Right atrium auricular region (tissue), 2 donors: ENCODE data around the gene MYH7. TPM values are rescaled to one million over a fixed set of nuclear protein-coding genes. Genes with fewer than 3 reads are reported as not detected.
A peak's percentile ranks its signal among the peaks of the same experiment; 100 is the strongest.
"Not testable (repeated sequence)": the region's sequence is repeated elsewhere in the genome, so short reads cannot be mapped to it uniquely, and the experiment has no call there.

ENCODE experiments used
- DNase-seq: peaks from one replicate; pipeline ENCODE4 v3.0.0-alpha.2; 2019; ENCODE audit warnings: low spot score
- H3K27ac ChIP-seq, 2 donors: fragments of 200-600 bp; sonication (generic); 1 replicate in 1 of 2; 2 replicates in 1 of 2; pipeline ENCODE4 v1.5.1; 2016 to 2019
- H3K27me3 ChIP-seq, 2 donors: fragments of 200-600 bp; sonication (generic); one replicate each; pipeline versions ENCODE4 v1.5.1 to v1.6.0; 2017 to 2019
- H3K36me3 ChIP-seq: fragments of 200-600 bp; sonication (generic); one replicate; pipeline ENCODE4 v1.5.1; 2016
- H3K4me1 ChIP-seq, 2 donors: fragments of 200-600 bp; sonication (generic); one replicate each; pipeline versions ENCODE4 v1.5.1 to v1.6.0; 2017 to 2019
- H3K4me3 ChIP-seq, 2 donors: fragments of 200-600 bp; sonication (generic); 1 replicate in 1 of 2; 2 replicates in 1 of 2; pipeline ENCODE4 v1.5.1; 2017 to 2019; ENCODE audit warnings: mild to moderate bottlenecking in 1 of 2, moderate library complexity in 1 of 2
- H3K9me3 ChIP-seq, 2 donors: fragments of 200-600 bp; sonication (generic); one replicate each; pipeline ENCODE4 v1.5.1; 2019
- CTCF ChIP-seq, 2 donors: fragments of 200-600 bp; sonication (generic); IDR thresholded peaks; one replicate each; pipeline ENCODE4 v1.5.1; 2019; ENCODE audit warnings: antibody characterized with exemption in 2 of 2
- total RNA-seq, 2 donors: library from RNA; depleted of rRNA; stranded (reverse); fragments of >200 nt; gene quantifications; one replicate each; pipeline ENCODE4 v1.1.0, GENCODE V29; 2016

MYH7 gene
- total RNA-seq, 2 donors from 2014 or later, result 1,082 to 4,592 TPM

GRCh38 chr14:23402296-23403138, 32.9 kb downstream of the MYH7 start:
- Histone ChIP-seq H3K4me3 (peak overlapping the region; percentile 61 to 82), H3K4me1 (no peaks in the 10 kb centered on the region), H3K36me3 (peaks cover 98% of the 10 kb centered on the region), H3K27me3 (no peaks in the 10 kb centered on the region), H3K9me3 (no peaks in the 10 kb centered on the region), H3K27ac (peak overlapping the region; percentile 81 to 91)
- no peak for DNase-seq
- TF ChIP-seq CTCF (IDR thresholded peaks at IDR 0.05), result no peak

- no peaks in the 10 kb centered on the region for H3K4me1 ChIP-seq
- peaks cover 98% of the 10 kb centered on the region for H3K36me3 ChIP-seq
- no peaks in the 10 kb centered on the region for H3K27me3 ChIP-seq
- no peak for TF ChIP-seq CTCF (IDR thresholded peaks at IDR 0.05)
- no peak for DNase-seq
- H3K27ac ChIP-seq, result peak overlapping the region; percentile 81 to 91
- no peaks in the 10 kb centered on the region for H3K9me3 ChIP-seq
- peak overlapping the region; percentile 61 to 82 for H3K4me3 ChIP-seq
Observed at GRCh38 chr14:23401291-23401690, 34.2 kb downstream of the MYH7 start.

- not testable (repeated sequence) for DNase-seq, H3K4me1 ChIP-seq, H3K9me3 ChIP-seq, H3K27me3 ChIP-seq
- H3K27ac ChIP-seq, result peak overlapping the region; percentile 81 to 91
- peak overlapping the region; percentile 61 to 82 for H3K4me3 ChIP-seq
- peaks cover 98% of the 10 kb centered on the region for H3K36me3 ChIP-seq
Observed at GRCh38 chr14:23400496-23401149, 34.8 kb downstream of the MYH7 start.

- peak overlapping the region; percentile 67 to 81 for H3K27ac ChIP-seq
- peak overlapping the region; percentile 61 to 82 for H3K4me3 ChIP-seq
Observed at GRCh38 chr14:23399591-23399990, 35.9 kb downstream of the MYH7 start.

GRCh38 chr14:23399136-23399535, 36.3 kb downstream of the MYH7 start:
- no peak for TF ChIP-seq CTCF (IDR thresholded peaks at IDR 0.05)
- Histone ChIP-seq H3K4me3 (peak overlapping the region; percentile 61 to 82), H3K9me3 (no peaks in the 10 kb centered on the region), H3K36me3 (peaks cover 98% of the 10 kb centered on the region), H3K27me3 (no peaks in the 10 kb centered on the region), H3K4me1 (no peaks in the 10 kb centered on the region), H3K27ac (peak overlapping the region; percentile 67 to 69)
- no peak for DNase-seq

More at GRCh38 chr14:23399591-23399990, 35.9 kb downstream of the MYH7 start:
- TF ChIP-seq CTCF (IDR thresholded peaks at IDR 0.05), result no peak
- Histone ChIP-seq H3K4me1 (no peaks in the 10 kb centered on the region), H3K9me3 (no peaks in the 10 kb centered on the region), H3K36me3 (peaks cover 98% of the 10 kb centered on the region), H3K27me3 (no peaks in the 10 kb centered on the region)
- DNase-seq, result no peak

- DNase-seq, result no peak
- Histone ChIP-seq H3K36me3 (peaks cover 98% of the 10 kb centered on the region), H3K4me3 (peak overlapping the region; percentile 61 to 82), H3K4me1 (no peaks in the 10 kb centered on the region), H3K9me3 (no peaks in the 10 kb centered on the region), H3K27me3 (no peaks in the 10 kb centered on the region), H3K27ac (peak overlapping the region; percentile 67 to 69)
- no peak for TF ChIP-seq CTCF (IDR thresholded peaks at IDR 0.05)
Observed at GRCh38 chr14:23398348-23398747, 37.1 kb downstream of the MYH7 start.
